GM18502 (cell line): ENCODE data around the gene FOXC1.

ENCODE experiments used
- ATAC-seq: cut with Tn5 transposase; IDR thresholded peaks from one replicate; pipeline ENCODE4 v1.9.1; 2021; ENCODE audit warnings: mild to moderate bottlenecking; ENCODE audit not compliant: unreplicated experiment, poor library complexity

The FOXC1 gene

DNA sequence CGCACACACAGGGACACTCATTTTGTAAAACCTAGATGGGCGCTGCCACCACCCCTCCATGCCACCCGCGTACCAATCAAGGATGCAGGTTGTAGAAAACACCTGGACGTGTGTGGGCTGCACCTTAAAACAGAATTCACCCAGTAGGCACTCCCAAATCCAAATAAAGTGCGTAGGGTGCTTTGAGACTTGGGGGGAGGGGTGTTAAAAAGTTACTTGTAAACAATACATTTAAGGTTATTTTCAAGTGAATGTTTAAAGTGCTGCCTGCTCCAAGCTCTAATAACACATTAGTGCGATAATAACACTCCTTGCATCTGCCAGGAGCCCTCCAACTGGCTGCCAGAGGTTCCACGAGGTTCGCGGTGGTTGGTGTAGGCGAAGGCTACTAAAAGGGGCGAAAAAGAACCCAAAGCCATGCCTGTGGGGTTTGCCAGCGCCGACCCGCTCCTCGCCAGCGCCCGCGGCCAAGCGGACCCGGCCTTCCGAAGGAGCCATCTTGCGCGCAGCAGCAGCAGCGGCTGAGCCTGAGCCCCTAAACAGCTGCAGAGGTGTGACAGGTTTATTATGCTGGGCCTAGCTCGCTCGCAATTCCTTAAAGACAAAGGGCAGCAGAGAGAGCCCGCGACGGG lies 11.5 kb downstream of the FOXC1 start:
- ATAC-seq: no peak

DNA sequence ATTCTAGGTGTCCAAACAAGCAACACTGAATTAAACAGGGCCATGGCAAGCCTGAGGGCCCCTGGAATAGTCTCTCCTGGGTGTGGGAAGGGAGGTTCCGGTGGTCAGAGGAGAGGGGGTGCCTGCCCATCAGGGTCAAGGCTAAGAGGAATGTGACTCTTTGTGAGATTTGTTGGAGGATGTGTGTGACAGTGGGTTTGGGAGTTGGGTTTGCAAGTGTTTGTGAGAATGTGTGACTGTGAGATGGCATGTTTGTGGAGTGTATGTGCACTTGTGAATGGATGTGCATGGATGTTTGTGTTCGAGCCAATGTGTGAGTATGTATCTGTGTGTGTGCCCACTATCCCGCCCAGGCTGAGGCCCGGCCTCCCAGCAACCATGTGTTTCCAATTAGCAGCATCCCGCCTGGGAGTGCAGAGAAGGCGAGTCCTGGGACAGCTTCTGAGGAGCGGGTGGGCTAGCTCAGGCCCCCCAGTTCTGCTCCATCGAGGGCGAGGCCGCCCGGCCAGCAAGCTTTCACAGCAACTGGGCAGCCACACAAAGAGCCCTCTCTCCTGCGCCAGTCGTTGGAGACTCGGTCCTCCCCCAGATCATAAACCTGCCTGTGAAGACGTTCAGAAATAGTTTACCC lies 12.6 kb downstream of the FOXC1 start:
- no peak for ATAC-seq

DNA sequence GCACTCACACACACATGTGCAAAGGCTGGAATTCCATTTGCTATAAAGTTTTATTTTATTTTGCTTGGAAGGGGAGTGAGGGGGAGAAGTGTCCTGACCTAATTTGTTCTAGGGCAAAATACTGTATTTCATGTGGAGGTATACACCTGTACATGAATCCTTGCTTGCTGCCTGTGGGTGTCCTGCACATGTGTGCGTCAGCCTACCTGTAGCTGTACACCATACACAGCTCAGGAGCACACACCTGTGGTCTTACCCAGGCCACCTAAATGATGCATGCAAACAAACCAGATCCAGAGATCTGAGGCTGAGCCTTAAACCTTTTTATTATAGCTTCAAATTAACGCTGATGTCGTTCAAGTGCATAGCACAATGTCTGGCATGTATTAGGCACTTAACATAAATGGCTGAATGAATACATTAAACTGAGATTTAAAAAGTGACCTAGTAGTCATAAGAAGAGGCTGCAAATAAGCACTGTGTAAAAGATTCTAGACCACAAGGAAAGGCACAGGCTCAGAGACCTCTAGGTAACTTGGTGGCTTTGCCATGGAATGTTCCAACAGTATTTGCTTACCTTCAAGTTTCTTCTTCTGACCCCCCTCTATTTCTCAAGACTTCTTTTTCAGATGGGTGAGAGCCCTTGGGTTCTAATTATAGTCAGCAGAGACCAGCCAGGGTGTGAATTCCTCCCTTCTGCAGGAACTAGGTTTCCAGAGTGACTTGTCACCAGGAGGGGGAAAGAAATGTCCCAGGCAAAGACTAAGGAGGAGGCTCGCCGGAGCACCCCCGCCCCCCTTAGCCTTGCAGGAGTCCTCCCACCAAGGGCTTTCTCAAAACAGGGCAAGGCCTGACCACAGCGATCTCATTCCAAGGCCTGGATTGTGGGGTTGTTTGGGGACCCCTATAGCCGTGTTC lies 13.4 kb downstream of the FOXC1 start:
- no peak for ATAC-seq

DNA sequence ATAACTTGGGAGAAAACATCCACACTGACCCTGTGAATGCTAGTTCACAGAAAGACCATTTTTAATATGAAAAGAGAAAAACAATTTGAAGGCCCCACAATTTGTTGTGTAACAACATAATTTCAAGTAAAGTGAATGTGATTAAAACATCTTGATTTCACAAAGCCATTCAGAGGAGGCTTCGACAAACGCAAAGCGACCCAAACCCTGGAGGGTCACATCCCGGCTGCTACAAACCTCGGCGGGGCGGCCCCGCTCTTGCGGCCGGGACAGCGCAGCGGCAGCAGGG lies 14.0 kb downstream of the FOXC1 start:
- ATAC-seq: no peak

DNA sequence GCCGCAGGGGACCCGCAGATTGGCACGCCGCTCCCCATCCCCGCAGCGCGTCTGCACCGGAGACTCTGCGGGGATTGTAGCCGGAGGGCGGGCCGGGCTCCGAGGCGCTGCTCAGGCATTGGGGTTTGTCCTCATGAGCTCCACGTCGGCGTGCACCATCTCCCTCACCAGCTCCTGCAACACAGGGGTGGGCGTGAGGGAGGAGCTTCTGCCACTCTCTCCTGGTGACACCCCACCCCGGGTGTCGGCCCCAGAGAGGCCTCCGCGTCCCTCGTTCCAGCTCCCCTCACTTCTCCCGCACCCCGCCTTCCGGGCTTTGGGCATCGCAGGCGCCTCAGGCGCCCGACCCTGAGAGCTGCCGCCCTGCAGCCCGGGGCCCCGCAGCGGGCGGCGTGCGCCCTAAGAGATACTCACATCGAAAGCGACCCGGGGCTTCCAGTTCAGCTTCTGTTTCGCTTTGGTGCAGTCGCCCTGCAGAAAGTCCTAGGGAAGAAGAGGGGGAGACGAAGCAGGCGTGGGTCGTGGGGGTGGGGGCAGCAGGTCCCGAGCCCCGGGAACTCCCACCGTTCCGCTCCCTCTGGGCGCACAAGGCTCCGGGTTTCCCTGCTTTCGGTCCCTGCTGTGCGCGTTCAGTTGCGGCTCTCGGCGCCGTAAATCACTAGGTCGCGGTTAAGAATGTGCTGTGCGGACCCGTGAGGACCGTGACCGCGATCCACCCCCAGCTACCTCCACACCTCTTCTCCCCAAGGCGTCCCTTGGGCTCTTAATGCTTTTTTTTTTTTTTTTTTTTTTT lies 14.5 kb downstream of the FOXC1 start:
- ATAC-seq: peak; percentile 62

DNA sequence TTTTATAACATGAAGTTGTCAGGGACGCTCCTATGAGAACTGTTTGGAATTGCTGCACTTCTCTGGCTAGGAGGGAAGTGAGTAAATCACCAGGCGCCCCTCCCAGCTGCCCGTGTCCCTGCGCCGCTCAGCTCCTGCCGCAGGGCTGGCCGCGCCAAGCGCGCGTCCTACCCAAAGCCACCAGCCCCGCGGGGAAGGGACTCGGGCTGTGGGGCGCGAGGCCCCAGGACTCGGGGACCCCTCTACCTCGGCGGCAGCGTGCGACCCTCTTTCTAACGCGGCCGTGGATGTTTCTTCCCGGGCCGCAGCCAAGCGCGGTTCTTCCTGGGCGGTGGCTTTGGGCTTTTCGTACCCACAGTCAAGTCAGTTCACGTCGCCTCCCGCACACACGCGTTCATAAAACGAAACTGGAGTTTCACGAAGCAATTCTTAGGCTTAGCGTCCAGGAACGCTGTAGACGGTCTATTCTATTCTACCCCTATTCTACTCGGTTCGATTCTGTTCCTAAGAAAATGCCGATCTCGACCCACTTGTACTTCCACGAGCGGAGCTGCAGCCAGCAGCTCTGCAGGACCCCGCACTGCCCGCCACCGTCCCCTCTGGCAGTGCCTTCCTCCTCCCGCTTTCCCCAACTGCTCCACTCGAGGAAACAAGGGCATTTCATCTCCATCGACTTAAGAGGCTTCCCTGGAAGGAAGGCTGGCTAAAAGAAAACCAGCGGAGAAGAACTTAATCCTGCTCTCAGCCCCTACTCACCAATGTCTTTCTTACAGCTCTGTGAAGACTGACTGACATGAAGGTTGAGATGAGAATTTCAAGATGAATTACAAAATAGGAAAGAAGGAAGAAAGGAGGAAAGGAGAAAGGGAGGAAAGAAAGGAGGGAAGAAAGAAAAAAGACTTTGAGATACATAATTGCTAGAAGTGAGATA lies 15.4 kb downstream of the FOXC1 start:
- peak; percentile 31 for ATAC-seq

DNA sequence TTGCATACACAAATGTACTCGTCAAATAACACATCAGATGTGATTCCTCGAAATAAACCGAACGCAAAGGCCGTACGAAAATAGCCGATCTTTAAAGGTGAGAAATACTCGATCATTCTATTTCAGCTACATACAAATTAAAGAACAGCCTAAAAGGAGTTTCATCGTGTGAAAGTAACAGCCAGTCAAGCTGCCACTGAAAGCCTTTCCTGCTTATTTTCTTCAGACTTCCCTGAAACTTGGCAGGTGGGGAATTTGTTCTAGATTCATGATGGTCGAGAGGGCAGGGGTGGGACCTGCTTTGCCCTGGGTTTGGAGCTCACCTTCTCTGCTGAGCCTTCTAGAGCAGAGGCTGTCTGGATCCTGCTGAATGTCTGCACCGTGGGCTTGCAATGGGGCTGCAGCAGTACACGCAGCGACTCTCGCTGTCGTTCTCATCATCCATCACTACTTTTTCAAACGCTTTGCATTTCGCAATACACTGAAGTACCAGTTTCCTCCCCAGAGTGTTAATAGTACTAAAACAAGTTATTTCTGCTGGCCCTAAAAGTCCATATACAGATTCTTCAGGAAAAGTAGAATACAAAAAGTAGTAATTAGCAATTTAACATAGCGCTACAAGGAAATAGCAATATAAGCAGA lies 16.2 kb downstream of the FOXC1 start:
- ATAC-seq: no peak

DNA sequence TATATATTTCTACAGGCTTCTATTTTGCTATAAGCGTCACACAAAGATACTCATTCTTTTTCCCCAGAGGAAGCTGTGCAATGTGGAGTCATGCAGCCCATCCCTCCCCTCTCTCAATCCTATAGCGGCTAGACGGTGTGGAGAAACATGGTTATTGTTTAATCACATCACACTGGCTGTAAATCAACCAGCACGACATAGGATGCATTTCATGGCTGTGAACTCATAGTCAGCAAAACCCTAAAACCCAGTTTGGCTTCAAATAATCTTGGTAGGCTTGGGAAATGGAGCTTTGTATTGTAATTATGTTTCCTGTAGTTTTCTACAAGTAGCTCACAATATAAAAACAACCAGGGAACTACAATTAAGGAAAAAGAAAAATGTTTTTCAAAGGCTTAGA lies 16.8 kb downstream of the FOXC1 start:
- ATAC-seq: no peak

DNA sequence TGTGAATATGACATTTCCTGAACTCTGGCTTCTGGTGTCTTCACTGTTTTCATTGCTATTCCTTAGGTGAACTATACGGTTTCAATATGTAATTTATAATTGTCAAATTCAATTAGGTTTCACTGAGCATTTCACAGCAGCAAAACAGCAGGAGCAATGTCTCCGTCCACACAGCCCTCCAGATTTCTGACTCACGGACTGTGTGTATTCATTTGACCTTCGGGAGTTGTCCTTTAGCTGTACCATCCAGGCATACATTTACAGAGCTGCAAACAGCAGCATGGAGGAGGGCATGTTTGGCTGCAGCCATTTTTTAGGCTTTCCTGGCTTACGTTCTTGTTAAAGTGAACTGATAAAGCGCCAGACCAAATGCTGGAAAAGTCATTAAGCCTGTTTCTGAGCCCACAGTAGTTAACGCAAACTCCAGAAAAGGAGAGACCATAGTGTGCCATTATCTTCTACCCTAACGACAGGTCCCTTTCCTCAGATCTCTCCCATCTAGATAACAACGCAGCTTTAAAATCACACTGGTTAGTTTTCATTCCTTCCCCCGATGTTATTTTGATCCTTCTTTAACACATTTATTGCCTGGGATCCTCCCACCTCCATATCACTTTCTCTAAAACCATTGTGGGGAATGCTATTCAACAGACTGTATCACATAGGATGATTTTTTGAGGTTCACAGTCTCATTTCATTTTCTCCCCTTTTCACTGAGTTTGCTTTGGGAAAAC lies 18.3 kb downstream of the FOXC1 start:
- no peak for ATAC-seq

DNA sequence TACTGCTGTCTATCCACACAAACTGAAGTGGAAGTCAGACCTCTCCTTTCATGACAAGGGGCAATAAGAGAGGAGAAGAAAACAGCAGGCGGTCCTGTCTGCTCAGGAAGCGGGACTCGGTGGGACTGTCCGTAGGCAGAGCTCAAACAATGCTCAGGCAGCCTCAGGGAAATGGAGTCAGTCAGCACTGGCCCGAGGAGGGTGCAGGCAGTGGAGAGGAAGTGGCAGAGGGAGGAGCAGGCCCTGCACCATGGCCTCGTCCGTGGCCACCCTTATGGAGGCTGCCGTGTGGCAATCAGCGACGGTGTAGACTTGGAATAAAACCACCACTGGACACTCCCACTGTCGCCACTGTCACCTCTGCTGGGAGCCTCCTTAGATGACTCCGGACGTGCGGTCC lies 19.6 kb downstream of the FOXC1 start:
- ATAC-seq: no peak

DNA sequence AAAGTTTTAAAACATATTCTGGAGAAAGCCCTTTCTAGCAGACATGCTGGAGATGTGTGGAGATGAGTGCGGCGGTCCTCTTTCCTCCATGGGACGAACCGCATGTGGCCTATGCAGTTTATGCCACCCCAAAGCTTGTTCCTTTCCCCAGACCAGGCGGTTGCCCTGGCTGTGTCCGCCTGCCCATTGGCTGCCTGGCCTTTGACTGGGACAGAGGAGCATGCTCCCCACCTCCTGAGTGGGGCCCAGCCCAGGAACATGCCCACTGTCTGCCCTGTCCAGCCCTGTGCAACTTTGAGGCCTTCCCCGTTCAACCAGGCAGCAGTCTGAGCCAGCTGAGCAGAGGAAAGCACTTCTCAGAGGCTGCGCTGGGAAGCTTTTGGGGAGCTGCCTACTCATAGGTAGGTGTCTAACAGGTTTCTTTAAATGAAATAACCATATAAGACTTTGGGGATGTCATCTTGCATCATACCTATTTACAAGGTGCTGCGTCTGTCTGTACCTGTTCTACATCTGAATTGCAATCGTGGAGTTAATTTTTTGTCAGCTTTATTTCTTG lies 20.6 kb downstream of the FOXC1 start:
- ATAC-seq: no peak

DNA sequence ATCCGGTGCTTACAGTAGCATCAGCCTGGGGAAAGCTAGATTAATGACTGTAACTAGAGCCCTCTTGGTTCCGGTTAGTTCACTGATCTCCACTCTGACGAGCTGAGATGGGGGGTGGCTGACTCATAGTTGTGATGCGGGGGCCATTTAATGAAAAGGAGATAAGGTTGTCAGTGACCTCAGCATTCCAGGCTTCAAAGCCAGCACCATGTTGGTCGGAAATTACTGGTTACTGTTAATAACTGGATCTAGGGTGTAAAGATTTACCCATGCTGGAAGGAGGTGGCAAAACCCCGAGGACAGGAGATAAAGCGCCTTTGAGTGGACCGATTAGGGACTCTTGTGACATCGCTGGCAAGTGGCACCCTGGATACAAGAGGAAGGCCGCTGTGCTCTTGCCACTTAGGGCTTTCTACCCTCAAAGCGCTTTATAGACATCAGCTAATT lies 21.1 kb downstream of the FOXC1 start:
- no peak for ATAC-seq

DNA sequence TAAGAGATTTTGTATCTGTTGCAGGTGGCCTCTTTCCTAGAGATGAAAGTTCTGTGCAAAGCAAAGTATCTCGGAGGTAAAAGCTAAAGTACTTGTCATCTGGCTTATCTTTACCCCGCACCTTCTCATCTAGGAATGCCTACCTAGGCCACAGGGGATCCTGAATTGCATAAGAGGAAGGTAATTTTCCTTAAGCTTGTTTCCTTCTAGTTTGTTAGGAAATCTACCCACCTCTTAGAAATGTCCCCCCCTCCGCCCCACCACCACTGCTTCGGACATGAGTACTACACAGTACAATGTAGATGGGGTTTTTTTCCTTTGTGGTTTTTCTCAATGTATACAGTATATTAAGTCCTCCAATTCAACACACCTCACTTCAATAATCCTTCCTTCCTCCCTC lies 21.5 kb downstream of the FOXC1 start:
- no peak for ATAC-seq

DNA sequence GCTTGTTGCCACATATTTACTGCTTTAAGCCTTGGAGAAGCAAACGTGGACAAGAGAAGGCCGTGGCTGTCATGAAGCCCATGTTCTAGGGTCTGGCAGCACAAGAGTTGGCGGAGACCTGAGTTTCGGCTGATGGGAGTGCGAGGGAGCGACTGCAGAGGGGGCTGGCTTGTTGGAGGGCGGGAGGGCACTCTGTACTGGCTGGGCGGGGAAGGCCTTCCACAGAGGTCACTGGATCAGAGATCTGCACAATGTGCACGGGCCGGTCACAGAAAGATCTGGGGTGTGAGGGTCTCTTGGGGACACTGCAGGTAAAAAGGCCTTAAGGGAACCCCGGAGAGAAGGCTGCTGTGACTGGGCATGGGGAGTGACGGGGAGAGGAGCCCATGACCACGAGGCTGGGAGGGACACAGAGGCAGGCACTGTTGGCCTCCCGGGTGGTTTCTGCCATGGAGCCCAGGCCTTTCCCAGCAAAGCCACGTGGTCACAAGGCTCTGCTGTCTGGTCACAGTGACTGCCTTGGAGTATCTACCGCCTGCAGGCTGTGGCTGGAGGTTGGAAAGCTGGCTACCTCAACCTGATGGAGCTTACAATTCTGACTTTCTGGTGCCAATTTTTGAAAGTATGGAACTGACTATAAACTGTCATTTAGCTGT lies 23.8 kb downstream of the FOXC1 start:
- ATAC-seq: no peak

DNA sequence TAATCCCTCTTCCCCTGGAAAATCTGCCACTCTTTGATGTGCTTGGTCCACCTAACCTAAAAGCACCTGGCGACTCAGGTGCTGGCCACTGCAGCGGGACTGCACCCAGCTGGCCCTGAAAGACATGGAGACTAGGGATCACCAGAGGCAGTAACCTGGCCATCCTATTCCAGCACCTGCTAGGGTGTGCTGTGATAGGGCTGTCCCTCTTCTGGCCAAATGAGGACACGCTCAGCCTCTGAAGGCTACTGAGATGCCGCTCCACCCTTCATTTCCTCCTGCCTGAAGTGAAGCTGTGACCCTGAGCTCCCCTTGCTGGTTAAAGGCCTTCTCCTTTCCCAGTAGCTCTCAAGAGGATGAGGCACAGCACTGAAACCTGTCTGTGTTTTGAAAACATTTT lies 24.4 kb downstream of the FOXC1 start:
- ATAC-seq: no peak

DNA sequence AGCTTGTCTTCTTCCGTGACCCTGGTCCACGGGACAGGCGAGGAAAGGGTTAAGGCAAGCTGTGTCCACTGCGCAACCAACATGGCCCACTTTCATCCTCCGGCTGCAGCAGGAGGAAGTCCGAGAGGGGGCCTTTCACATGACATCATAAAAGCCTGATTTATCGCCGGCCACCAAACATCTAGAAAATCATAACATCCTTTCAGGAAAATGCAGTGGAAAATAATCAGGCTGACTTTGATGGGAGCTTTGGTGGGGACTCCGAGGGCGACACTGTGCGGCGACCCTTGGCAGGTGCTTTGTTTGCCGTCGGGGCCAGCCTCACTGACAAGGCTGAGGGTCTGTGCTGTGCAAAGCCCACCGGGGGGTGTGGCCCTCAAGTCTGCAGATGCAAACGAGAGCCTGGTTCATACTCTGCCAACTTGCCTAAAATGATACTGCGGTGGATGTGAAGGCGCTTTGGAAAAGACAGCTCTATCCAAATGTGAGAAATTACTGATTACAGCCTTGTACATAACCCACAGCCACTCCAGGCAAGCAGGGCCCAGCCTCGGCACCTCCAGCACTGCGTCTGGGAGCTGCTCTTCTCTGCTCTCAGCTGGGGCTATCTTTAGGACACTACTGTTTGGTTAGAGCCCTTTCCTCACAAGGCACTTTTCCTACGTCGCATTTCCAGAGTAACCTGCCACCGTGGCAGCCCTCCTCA lies 25.7 kb downstream of the FOXC1 start:
- ATAC-seq: no peak

DNA sequence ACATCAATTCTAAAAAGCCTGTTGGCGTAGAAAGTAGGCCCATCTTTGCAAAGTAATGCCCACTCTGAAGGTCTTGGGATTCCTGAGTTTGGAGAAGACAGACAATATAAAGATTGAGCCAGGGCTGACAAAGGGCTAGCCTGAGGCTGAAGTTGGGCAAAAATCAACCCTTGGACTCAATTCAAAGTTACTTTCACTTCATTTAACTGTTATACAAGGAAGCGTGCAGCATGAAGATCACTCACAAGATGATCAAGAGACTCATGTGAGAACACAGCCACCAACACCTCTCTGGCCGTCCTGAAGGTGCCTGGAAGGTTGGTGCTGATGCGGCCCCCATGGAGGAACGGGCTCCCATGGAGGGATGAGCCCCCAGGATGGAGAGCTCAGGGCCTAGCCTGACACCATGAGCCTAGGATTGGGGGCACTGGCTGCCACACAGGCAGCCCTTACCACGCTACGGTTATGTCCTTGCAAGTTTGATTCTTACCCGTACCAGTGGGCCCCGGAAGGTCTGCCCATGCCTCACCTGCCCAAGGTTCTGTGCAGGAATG lies 26.6 kb downstream of the FOXC1 start:
- ATAC-seq: no peak
